D721Med (cell line): Measurements from ENCODE around the gene ACADL.

Experiments used
- DNase-seq: peaks from one replicate; pipeline ENCODE4 v3.0.0; 2011; ENCODE audit warnings: low spot score; ENCODE audit not compliant: insufficient read length
- FAIRE-seq: peaks from 2 replicates; lab custom pipeline; 2011; peaks lifted over from hg19 to GRCh38; lab: Jason Lieb, UNC
- TF ChIP-seq, protein P1 (sequence below): IDR thresholded peaks from 2 replicates; pipeline ENCODE4 v1.5.1; 2012; ENCODE audit warnings: mild to moderate bottlenecking, control low read depth; ENCODE audit not compliant: insufficient read depth; ENCODE audit errors: missing control alignments

Gene ACADL

DNA sequence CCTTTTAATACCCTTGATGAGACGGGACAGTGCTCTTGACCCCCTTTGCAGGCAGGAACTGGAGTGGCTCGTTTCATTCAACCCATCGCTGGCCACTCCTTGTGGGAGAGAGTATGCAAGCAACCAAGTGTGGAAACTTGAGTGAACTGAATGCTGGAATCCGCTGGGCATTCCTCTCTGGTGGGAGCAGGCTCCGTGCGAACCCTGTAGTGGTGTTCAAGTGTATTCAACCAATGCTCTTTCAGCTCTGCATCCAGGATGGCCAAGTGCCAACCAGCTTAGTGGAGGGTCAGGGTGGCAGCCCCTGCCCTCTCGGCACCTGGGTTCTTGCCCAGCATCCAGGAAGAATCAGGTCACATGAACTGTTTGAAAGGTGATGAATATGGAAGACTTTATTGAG, 3.3 kb upstream of the ACADL start:
- DNase-seq (no peak), FAIRE-seq (no peak)
- TF ChIP-seq, protein P1, sequence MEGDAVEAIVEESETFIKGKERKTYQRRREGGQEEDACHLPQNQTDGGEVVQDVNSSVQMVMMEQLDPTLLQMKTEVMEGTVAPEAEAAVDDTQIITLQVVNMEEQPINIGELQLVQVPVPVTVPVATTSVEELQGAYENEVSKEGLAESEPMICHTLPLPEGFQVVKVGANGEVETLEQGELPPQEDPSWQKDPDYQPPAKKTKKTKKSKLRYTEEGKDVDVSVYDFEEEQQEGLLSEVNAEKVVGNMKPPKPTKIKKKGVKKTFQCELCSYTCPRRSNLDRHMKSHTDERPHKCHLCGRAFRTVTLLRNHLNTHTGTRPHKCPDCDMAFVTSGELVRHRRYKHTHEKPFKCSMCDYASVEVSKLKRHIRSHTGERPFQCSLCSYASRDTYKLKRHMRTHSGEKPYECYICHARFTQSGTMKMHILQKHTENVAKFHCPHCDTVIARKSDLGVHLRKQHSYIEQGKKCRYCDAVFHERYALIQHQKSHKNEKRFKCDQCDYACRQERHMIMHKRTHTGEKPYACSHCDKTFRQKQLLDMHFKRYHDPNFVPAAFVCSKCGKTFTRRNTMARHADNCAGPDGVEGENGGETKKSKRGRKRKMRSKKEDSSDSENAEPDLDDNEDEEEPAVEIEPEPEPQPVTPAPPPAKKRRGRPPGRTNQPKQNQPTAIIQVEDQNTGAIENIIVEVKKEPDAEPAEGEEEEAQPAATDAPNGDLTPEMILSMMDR = no peak

DNA sequence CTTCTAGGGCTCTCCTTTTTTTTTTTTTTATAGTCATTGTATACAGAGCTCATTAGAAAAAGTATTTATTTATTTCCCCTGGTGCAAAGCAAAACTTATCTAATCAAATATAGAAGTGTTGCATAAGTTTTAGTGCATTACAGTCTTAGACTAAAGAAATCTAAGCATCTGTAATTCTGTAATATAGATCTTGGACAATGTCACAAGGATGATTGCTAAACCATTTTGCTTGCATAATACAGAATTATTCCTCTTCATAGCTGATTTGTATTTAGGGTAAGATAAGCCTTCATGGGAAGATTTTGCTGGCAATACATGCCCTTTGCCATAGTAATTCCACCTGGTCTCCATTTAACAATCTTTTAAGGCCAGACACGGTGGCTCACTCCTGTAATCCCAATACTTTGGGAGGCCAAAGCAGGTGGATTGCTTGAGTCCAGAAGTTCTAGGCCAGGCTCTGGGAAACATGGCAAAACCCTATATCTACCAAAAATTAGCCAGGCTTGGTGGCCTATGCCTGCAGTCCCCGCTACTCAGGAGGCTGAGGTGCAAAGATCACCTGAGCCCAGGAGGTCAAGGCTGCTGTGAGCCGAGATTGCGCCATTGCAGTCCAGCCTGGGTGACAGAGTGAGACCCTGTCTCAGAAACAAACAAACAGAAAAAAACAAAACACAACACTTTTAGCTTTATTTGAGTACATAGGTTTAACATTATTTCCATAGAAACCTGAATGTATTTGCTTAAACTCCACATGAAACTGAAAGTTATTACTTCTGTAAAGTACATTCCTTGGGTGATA, 2.2 kb upstream of the ACADL start:
- DNase-seq (no peak), FAIRE-seq (no peak)
- TF ChIP-seq, protein P1 = no peak

DNA sequence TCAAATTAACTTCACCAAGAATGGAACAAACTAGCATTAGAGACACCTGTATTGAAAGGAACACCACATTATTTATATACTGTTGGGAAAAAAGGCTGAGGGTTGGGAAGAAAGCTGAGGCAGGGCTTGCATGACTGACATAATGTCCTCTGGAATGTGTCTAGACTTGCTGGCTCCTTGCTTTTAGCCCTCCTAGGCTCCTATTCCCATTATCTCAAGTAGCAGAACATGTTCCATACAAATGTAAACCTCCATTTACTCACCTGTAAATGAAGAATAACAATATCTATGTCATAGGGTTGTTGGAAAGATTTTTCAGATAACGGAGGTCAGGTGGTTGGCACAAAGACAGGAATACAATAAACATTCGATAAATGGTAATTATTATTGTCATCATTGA, 976 bp upstream of the ACADL start:
- TF ChIP-seq, protein P1 = no peak
- FAIRE-seq = no peak

DNA sequence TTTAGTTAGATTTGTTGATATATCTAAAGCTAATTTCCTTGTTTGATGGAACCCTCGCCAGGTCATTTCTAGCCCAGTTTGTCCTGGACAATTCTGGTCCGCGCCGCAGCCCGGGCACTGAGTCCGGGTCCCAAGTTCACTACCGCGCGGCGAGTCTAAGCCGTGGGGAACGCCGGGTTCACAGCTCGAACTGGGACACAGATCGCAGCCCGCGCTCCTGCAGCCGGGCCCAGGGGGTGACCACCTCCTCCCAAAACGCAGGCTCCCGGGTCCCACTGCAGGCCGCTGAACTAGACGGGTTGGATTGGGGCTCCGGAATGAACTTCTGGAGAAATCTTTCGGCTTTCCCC, 681 bp downstream of the ACADL start:
- TF ChIP-seq, protein P1 = no peak
- DNase-seq (no peak), FAIRE-seq (no peak)

More for the DNA sequence above, 976 bp upstream of the ACADL start:
- no peak for DNase-seq

DNA sequence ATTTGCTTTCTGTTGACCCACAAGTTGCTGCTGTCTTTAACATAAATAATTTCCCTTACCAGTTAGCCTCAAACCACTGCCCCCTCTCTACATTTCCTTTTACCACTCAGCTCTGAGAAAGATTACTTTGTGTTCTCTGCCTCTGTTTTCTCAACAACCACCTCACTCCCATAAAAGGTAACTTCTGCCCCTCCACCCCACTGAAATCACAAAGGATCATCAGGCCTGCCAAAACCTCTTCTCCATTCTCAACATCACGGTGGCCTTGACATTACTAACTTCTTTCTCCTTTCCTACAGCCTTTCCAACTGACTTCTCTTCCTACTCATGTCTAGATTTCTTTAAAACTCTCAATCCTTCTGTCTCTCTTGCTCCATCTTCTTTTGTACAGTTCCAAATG, 10.1 kb downstream of the ACADL start:
- FAIRE-seq (no peak), DNase-seq (no peak)
- TF ChIP-seq, protein P1 = no peak

DNA sequence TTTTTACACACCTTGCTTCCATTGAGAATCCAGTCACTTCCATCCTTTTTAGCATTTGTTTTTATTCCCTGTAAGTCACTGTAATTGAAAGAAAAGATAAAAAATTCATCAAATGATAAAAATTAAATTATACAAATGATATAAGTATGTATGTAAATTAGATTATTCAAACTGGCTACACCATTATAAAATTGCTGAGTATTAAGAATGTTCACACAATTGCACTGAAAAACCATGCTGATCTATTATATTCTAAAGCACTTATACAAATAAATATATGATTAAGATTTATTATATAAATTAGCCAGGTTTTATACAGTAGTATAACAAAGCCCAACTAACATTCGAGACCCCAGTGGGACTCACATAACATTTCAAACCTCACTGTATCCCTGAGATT, 15.1 kb downstream of the ACADL start:
- FAIRE-seq (no peak), DNase-seq (no peak)
- TF ChIP-seq, protein P1 = no peak

DNA sequence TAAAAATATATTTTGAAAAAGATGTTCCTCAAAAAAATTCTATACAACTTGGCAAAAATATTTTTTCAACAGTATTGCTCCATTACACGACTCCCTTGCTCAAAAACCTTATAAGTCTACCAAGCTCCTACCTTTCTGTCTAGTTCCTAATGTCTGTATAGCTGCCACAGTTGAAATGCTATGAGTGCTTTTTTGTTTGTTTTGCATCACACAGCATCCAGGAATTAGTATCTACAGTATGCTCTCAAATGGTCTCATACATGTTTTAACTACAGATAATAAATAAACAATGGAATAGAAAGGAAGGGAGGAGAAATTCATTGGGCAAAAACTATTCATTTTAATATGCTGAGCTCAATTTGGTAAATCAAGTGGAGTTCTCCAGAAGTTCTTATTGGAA, 17.3 kb downstream of the ACADL start:
- TF ChIP-seq, protein P1 = no peak
- no peak for FAIRE-seq

More for the DNA sequence above, 17.3 kb downstream of the ACADL start:
- no peak for DNase-seq
